Measurements from ENCODE around the gene PRR3. TPM values are rescaled to one million over a fixed set of nuclear protein-coding genes. Genes with fewer than 3 reads are reported as not detected.
"Not testable (repeated sequence)": the region's sequence is repeated elsewhere in the genome, so short reads cannot be mapped to it uniquely, and the experiment has no call there.

The PRR3 gene, protein sequence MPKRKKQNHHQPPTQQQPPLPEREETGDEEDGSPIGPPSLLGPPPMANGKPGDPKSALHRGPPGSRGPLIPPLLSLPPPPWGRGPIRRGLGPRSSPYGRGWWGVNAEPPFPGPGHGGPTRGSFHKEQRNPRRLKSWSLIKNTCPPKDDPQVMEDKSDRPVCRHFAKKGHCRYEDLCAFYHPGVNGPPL
- total RNA-seq (2014; rRNA removed; shearing (Covaris generic)), result 8.0 and 8.5 TPM in 2 replicates
- 16.1 and 18.0 TPM in 2 replicates for polyA plus RNA-seq (2015; cell fraction: cytosol; rRNA removed)
- polyA plus RNA-seq (2015; cell fraction: nucleus; rRNA removed), result 30.8 and 31.1 TPM in 2 replicates

- in situ Hi-C loops (cut with HindIII; ENCODE audit: low pct_unique_long_range_greater_than_20kb, low sequenced_read_pairs), result no loop called here
- peak; percentile 92 for DNase-seq (ENCODE audit: low read depth, low spot score)
These were observed at the start of gene PRR3 for GRCh38 chr6:30556906-30557682. Gene PRR3, plus strand, starts transcription at chr6:30557295. Its CDS starts 50 bp downstream, at chr6:30557345.

DNA sequence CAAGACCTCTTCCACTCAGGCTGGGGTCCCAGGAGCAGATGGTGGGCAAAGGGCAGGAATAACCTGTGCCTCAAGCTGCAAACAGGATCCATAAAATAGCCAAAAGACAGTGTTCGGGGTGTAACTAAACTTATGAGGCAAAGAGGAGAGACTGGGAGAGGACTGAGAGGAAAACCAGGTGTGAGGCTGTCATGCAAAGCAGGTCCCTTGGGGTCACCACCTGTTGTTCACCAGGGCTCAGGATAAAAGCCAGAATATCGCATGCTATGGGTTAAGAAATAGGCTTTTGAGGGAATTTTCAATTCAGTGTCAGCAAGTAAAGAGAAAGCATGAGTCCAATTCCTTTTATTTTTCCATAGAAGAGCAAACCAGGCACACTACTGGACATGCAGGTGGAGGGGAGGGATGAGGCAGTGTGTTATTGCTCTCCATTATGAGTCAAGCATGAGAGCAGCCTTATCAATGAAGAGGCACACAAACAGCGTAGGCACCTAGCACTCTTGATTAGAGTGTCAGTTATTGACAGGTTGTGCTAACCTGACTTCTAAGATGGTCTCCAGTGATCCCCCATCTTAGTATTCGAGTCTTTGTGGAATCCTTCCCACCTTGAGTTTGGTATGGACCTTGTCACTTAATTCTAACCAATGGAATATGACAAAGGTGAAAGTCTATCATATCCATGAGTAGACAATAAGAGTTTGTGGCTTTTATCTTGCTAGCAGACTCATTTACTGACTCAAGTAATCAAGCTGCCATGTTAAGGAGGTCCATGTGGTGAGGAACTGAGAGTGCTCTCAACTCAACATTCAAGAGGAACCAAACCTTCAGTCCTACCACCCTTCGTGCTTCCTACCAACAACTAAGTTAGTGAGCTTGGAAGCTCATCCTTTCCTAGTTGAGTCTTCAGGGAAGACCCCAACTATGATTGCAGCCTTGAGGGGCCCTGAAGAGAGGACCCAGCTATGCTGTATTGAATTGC, 49.0 kb upstream of the PRR3 start:
- no peak for DNase-seq (ENCODE audit: low read depth, low spot score)
- in situ Hi-C loops (cut with HindIII; ENCODE audit: low pct_unique_long_range_greater_than_20kb, low sequenced_read_pairs), result no loop called here

DNA sequence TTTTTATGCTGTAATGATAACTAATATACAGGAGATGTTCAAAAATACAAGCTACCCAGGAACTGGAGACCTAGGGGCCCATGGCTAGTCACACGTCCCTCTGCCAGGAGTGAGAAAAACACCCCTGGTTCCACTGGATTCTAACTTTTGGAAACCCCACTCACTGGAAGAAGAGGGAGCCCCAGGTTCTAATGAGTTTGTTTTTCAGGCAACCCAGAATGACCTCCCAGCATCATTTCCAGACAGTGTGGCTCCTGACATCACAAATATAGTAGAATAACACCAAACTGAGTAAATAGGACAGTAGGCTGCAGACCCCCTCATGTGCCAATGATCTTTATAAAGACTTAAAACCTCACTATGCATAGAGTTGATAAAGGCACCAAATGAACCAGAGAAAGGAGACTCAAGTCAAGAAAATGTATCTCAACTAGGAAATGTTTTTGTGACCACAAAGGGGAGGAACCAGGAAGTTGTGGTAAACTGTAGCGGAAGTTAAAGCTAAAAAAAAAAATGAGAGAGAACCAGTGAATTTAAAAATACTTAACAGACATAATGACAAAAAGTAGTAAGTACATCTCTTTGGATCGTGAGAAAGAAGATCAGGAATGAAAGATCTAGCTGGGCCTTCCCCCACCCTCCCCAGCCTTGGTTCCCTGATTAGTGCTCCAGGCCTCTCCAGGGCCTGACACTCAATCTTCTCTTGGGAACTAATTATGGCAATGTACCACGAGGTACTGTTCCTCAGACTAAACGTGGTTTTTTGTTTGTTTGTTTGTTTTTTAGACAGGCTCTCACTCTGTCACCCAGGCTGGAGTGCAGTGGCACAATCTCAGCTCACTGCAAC, 48.0 kb upstream of the PRR3 start:
- in situ Hi-C loops (cut with HindIII; ENCODE audit: low pct_unique_long_range_greater_than_20kb, low sequenced_read_pairs), result no loop called here
- DNase-seq (ENCODE audit: low read depth, low spot score), result no peak

- in situ Hi-C loops (cut with HindIII; ENCODE audit: low pct_unique_long_range_greater_than_20kb, low sequenced_read_pairs), result no loop called here
- DNase-seq (ENCODE audit: low read depth, low spot score), result no peak
These were observed 46.5 kb upstream of the PRR3 start for GRCh38 chr6:30510419-30511168.

- no peak for DNase-seq (ENCODE audit: low read depth, low spot score)
- in situ Hi-C loops (cut with HindIII; ENCODE audit: low pct_unique_long_range_greater_than_20kb, low sequenced_read_pairs), result no loop called here
These were observed 45.9 kb upstream of the PRR3 start for GRCh38 chr6:30511169-30511546.

DNA sequence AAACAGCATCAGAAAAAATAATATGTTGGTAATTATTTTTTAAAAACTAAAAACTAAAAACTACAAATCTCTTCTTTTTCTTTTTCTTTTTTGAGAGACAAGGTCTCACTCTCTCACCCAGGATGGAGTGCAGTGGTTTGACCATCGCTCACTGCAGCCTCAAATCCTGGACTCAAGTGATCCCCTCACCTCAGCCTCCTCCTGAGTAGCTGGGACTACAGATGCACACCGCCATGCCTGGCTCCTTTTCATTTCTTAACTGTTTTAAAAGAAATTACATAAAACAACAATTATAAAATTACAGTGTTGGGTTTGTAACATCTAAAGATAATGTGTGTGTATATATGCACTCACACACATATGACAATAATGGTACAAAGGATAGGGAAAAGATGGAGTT, 43.6 kb upstream of the PRR3 start:
- no peak for DNase-seq (ENCODE audit: low read depth, low spot score)
- in situ Hi-C loops (cut with HindIII; ENCODE audit: low pct_unique_long_range_greater_than_20kb, low sequenced_read_pairs), result no loop called here

DNA sequence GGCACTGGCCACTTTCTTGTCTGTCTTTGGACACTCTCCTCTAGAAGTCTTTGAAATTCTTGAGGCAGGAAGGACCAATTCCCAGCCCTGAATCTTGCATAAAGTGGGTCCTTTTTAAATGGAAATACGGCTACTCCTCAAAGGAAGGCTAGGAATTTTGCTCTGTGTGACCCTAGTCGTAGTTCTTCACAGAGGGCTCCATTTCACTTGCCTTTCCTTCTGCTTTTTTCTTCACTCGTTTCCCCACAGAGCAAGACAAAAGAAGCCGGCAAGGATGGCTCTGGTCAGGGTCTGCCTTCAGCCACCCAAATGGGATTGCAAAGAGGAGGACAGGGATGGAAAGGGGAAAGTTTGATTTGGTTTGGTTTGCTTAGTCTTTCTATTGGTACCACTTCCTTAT, 42.0 kb upstream of the PRR3 start:
- in situ Hi-C loops (cut with HindIII; ENCODE audit: low pct_unique_long_range_greater_than_20kb, low sequenced_read_pairs), result no loop called here
- DNase-seq (ENCODE audit: low read depth, low spot score), result no peak

- in situ Hi-C loops (cut with HindIII; ENCODE audit: low pct_unique_long_range_greater_than_20kb, low sequenced_read_pairs), result no loop called here
- DNase-seq (ENCODE audit: low read depth, low spot score), result peak; percentile 64
These were observed 40.9 kb upstream of the PRR3 start for GRCh38 chr6:30515944-30516753.

GRCh38 chr6:30516754-30517076, 40.4 kb upstream of the PRR3 start:
- in situ Hi-C loops (cut with HindIII; ENCODE audit: low pct_unique_long_range_greater_than_20kb, low sequenced_read_pairs); DNase-seq (ENCODE audit: low read depth, low spot score): not testable (repeated sequence)

GRCh38 chr6:30517767-30518504, 39.2 kb upstream of the PRR3 start:
- in situ Hi-C loops (cut with HindIII; ENCODE audit: low pct_unique_long_range_greater_than_20kb, low sequenced_read_pairs); DNase-seq (ENCODE audit: low read depth, low spot score): not testable (repeated sequence)

GRCh38 chr6:30518505-30519145, 38.5 kb upstream of the PRR3 start:
- in situ Hi-C loops (cut with HindIII; ENCODE audit: low pct_unique_long_range_greater_than_20kb, low sequenced_read_pairs); DNase-seq (ENCODE audit: low read depth, low spot score): not testable (repeated sequence)

- in situ Hi-C loops (cut with HindIII; ENCODE audit: low pct_unique_long_range_greater_than_20kb, low sequenced_read_pairs), result no loop called here
- DNase-seq (ENCODE audit: low read depth, low spot score), result no peak
These were observed 36.6 kb upstream of the PRR3 start for GRCh38 chr6:30520522-30520921.

DNA sequence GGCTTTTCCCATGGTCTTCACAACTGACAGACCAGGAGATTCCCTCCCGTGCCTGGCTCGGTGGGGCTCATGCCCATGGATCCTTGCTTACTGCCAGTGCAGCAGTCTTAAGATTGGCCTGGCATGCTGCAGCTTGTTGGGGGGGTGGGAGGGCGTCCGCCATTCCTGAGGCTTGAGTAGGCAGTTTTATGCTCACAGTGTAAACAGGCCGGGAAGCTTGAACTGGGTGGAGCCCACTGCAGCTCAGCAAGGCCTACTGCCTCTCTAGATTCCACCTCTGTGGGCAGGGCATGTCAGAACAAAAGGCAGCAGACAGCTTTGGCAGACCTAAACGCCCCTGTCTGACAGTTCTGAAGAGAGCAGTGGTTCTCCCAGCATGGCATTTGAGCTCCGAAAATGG, 36.0 kb upstream of the PRR3 start:
- in situ Hi-C loops (cut with HindIII; ENCODE audit: low pct_unique_long_range_greater_than_20kb, low sequenced_read_pairs); DNase-seq (ENCODE audit: low read depth, low spot score): not testable (repeated sequence)

DNA sequence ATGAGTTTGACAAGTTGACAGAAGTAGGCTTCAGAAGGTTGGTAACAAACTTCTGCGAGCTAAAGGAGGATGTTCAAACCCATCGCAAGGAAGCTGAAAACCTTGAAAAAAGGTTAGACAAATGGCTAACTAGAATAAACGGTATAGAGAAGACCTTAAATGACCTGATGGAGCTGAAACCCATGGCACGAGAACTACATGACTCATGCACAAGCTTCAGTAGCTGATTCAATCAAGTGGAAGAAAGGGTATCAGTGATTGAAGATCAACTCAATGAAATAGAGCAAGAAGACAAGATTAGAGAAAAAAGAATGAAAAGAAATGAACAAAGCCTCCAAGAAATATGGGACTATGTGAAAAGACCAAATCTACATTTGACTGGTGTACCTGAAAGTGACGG, 35.1 kb upstream of the PRR3 start:
- DNase-seq (ENCODE audit: low read depth, low spot score); in situ Hi-C loops (cut with HindIII; ENCODE audit: low pct_unique_long_range_greater_than_20kb, low sequenced_read_pairs): not testable (repeated sequence)

DNA sequence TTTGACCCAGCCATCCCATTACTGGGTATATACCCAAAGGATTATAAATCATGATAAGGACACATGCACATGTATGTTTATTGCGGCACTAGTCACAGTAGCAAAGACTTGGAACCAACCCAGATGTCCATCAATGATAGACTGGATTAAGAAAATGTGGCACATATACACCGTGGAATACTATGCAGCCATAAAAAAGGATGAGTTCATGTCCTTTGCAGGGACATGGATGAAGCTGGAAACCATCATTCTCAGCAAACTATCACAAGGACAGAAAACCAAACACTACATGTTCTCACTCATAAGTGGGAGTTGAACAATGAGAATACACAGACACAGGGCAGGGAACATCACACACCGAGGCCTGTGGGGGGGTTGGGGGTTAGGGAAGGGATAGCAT, 30.7 kb upstream of the PRR3 start:
- DNase-seq (ENCODE audit: low read depth, low spot score); in situ Hi-C loops (cut with HindIII; ENCODE audit: low pct_unique_long_range_greater_than_20kb, low sequenced_read_pairs): not testable (repeated sequence)

Measured in SK-MEL-5 (cell line).